Chondrocyte (in vitro differentiated cells): Measurements from ENCODE around the gene ANGPTL4. TPM values are rescaled to one million over a fixed set of nuclear protein-coding genes. Genes with fewer than 3 reads are reported as not detected.

ENCODE experiments used
- DNase-seq: peaks from one replicate; pipeline ENCODE4 v3.0.0; 2021; ENCODE audit warnings: mixed read lengths, low spot score
- H3K27ac Mint-ChIP-seq: one replicate; pipeline ENCODE4 v1.8.0; 2021; ENCODE audit warnings: mild to moderate bottlenecking, moderate library complexity, mixed read lengths; ENCODE audit not compliant: unreplicated experiment
- H3K27me3 Mint-ChIP-seq: 2 replicates; pipeline ENCODE4 v1.8.0; 2021; ENCODE audit warnings: low read depth, mixed read lengths
- H3K36me3 Mint-ChIP-seq: 2 replicates; pipeline ENCODE4 v1.8.0; 2021; ENCODE audit warnings: low read depth, mixed read lengths
- H3K4me1 Mint-ChIP-seq: 2 replicates; pipeline ENCODE4 v1.8.0; 2021; ENCODE audit warnings: low read depth, mild to moderate bottlenecking, mixed read lengths
- H3K4me3 Mint-ChIP-seq: one replicate; pipeline ENCODE4 v1.8.0; 2021; ENCODE audit warnings: mild to moderate bottlenecking, moderate library complexity, mixed read lengths; ENCODE audit not compliant: unreplicated experiment
- H3K9me3 Mint-ChIP-seq: 2 replicates; pipeline ENCODE4 v1.8.0; 2021; ENCODE audit warnings: low read depth, mixed read lengths
- total RNA-seq: library from RNA; stranded (reverse); gene quantifications from 3 replicates; pipeline ENCODE4 v1.2.1, GENCODE V29; 2021
- TF ChIP-seq, protein P1 (sequence below): fragments of 200-600 bp; sonication (generic); IDR thresholded peaks from 2 replicates; pipeline ENCODE4 v1.5.0; 2021; ENCODE audit warnings: antibody characterized with exemption, mild to moderate bottlenecking, moderate library complexity

The ANGPTL4 gene
- total RNA-seq, 1 donor from 2014 or later: 127 TPM

DNA sequence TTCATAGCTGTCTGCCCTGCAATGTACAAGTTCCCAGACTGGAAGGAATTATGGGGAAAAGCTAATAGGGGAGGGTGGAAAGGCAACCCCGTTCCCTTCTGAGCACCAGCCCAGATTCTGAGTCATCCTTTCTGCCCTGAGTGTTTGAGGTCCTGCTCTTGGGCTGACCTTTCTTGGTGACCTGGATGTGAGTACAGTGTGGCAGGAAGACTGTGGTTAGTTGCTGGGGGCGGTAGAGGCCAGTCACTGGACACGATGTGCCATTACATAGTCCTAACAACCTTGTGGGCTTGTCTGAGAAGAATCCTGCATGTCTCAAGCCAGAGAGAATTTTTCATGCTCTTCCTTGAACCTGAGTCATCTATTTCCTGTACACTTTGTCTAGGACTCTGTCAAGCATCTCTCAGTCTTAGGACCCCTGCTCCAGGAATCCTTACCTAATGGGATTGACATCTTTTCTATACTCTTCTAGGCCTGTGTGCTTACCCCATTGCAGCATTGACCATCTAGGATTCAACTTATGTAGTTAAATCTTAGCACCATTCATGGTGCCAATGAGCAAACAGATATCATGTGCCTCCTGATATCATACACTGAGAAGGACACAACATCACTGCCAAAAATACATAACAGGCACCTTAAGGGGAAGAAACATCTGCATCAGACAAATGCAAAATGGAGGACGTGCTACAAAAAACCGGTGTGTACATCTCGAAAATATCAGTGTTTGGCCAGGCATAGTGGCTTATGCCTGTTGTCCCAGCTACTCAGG, 8.1 kb upstream of the ANGPTL4 start:
- H3K27me3 Mint-ChIP-seq: no peaks in the 10 kb centered on the region
- peak overlapping the region; percentile 92 for H3K27ac Mint-ChIP-seq
- DNase-seq: no peak
- peaks cover 2% of the 10 kb centered on the region for H3K36me3 Mint-ChIP-seq
- H3K4me1 Mint-ChIP-seq: peaks cover 48% of the 10 kb centered on the region
- H3K4me3 Mint-ChIP-seq: no peak overlapping the region
- peaks cover 5% of the 10 kb centered on the region for H3K9me3 Mint-ChIP-seq
- TF ChIP-seq, protein P1, sequence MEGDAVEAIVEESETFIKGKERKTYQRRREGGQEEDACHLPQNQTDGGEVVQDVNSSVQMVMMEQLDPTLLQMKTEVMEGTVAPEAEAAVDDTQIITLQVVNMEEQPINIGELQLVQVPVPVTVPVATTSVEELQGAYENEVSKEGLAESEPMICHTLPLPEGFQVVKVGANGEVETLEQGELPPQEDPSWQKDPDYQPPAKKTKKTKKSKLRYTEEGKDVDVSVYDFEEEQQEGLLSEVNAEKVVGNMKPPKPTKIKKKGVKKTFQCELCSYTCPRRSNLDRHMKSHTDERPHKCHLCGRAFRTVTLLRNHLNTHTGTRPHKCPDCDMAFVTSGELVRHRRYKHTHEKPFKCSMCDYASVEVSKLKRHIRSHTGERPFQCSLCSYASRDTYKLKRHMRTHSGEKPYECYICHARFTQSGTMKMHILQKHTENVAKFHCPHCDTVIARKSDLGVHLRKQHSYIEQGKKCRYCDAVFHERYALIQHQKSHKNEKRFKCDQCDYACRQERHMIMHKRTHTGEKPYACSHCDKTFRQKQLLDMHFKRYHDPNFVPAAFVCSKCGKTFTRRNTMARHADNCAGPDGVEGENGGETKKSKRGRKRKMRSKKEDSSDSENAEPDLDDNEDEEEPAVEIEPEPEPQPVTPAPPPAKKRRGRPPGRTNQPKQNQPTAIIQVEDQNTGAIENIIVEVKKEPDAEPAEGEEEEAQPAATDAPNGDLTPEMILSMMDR: peak; percentile 39

DNA sequence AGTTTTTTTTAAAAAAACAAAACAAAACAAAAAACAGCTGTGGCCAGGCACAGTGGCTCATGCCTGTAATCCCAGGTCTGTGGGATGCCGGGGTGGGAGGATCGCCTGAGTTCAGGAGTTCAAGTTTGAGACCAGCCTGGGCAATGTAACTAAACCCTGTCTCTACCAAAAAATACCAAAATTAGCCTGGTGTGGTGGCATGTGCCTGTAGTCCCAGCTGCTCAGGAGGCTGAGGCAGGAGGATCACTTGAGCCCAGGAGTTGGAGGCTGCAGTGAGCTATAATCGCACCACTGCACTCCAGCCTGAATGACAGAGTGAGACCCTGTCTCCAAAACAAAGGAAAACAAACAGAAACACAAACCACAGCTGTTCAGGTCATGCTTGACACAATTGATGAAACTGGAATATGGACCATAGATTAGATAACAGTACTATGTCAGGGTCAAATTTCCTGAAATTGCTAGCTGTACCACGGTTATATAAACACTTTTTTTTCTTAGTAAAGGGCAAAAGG, 6.9 kb upstream of the ANGPTL4 start:
- peaks cover 2% of the 10 kb centered on the region for H3K36me3 Mint-ChIP-seq
- peaks cover 5% of the 10 kb centered on the region for H3K9me3 Mint-ChIP-seq
- peaks cover 46% of the 10 kb centered on the region for H3K4me1 Mint-ChIP-seq
- TF ChIP-seq, protein P1: no peak
- no peak for DNase-seq
- H3K4me3 Mint-ChIP-seq: no peak overlapping the region
- peak overlapping the region; percentile 5 for H3K27ac Mint-ChIP-seq
- no peaks in the 10 kb centered on the region for H3K27me3 Mint-ChIP-seq

DNA sequence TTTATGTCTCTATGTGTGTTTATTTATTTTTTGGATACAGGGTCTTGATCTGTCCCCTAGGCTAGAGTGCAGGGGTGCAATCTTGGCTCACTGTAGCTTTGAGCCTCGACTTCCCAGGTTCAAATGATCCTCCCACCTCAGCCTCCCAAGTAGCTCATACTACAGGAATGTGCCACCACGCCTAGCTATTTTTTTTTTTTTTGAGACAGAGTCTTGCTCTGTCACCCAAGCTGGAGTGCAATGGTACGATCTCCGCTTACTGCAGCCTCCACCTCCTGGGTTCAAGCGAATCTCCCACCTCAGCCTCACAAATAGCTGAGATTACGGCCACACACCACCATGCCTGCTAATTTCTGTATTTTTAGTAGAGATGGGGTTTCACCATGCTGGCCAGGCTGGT, 5.0 kb upstream of the ANGPTL4 start:
- TF ChIP-seq, protein P1: no peak
- Mint-ChIP-seq H3K9me3 (peaks cover 5% of the 10 kb centered on the region), H3K27me3 (no peaks in the 10 kb centered on the region), H3K4me1 (peaks cover 52% of the 10 kb centered on the region), H3K4me3 (no peak overlapping the region), H3K36me3 (peaks cover 2% of the 10 kb centered on the region), H3K27ac (no peak overlapping the region)
- DNase-seq: no peak

DNA sequence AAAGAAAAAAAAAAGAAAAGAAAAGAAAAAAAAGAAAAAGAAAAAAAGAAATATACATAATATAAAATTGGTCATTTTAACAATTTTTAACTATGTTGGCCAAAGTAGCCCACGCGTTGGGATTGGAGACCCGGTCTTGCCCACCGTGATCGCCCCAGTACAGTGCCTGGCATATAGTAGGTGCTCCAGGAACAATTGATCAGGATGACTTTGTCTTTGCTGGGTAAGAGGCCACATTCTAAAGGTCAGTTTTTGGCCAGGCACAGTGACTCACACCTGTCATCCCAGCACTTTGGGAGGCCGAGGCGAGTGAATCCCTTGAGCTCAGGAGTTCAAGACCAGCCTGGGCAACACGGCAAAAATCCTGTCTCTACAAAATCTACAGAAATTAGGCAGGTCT, 3.8 kb upstream of the ANGPTL4 start:
- DNase-seq: no peak
- peaks cover 2% of the 10 kb centered on the region for H3K36me3 Mint-ChIP-seq
- no peak overlapping the region for H3K4me3 Mint-ChIP-seq
- no peaks in the 10 kb centered on the region for H3K27me3 Mint-ChIP-seq
- peaks cover 44% of the 10 kb centered on the region for H3K4me1 Mint-ChIP-seq
- TF ChIP-seq, protein P1: no peak
- peaks cover 5% of the 10 kb centered on the region for H3K9me3 Mint-ChIP-seq
- H3K27ac Mint-ChIP-seq: no peak overlapping the region

DNA sequence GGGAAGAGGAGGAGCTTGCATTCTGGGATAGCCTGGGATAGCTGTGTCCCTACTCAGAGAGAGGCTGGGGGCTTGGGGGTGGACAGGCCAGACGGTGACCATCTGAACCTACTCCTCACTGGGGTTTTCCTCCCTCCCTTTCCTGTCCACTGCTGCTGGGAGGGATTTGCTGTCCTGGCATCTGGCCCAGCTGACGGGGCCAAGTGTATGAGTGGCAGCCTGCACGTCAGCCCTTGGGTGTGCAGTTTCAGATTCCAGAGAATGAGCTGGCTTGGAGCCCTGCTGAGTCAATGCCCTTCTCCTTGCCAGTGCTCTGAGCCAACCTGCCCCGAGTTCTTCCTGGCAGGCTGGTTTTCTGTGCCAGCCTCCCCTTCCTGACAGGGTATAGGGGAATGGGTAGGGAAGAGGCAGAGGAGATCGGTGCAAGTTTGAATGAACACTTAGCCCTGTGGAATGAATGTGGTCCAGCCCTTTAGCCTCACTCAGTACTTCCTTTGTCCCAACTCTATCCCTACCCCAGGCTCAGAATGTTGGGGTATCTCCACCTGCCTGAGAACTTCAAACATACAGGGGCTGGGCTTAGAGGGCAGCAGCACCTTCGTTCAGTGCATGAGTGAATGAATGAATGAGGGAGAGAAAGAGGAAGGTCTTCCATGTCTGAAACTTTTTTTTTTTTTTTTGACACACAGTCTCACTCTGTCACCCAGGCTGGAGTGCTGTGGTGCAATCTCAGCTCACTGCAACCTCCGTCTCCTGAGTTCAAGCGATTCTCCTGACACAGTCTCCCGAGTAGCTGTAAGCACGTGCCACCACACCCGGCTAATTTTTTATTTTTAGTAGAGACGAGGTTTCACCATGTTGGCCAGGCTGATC, 1.8 kb upstream of the ANGPTL4 start:
- peak overlapping the region; percentile 23 for H3K4me3 Mint-ChIP-seq
- H3K27ac Mint-ChIP-seq: peak overlapping the region; percentile 100
- peaks cover 46% of the 10 kb centered on the region for H3K4me1 Mint-ChIP-seq
- no peaks in the 10 kb centered on the region for H3K27me3 Mint-ChIP-seq
- DNase-seq: no peak
- TF ChIP-seq, protein P1: no peak
- H3K9me3 Mint-ChIP-seq: no peaks in the 10 kb centered on the region
- peaks cover 3% of the 10 kb centered on the region for H3K36me3 Mint-ChIP-seq
